Thoracic aorta (tissue), 2 donors: ENCODE results near the gene SNX4. TPM values are rescaled to one million over a fixed set of nuclear protein-coding genes. Genes with fewer than 3 reads are reported as not detected.
"Not testable (repeated sequence)": the region's sequence is repeated elsewhere in the genome, so short reads cannot be mapped to it uniquely, and the experiment has no call there.

ENCODE experiments used
- ATAC-seq: fragments of 150-250 bp; one replicate; pipeline ENCODE4 v1.8.0; 2017; ENCODE audit warnings: low read depth; ENCODE audit not compliant: insufficient number of reproducible peaks, low FRiP score
- DNase-seq: peaks from one replicate; pipeline ENCODE4 v3.0.0-alpha.2; 2020; ENCODE audit warnings: low spot score
- H3K27ac ChIP-seq, 2 donors: fragments of 200-600 bp; sonication (generic); 1 replicate in 1 of 2; 2 replicates in 1 of 2; pipeline ENCODE4 v1.5.1; 2016; ENCODE audit warnings: mild to moderate bottlenecking in 2 of 2, moderate library complexity in 2 of 2
- H3K27me3 ChIP-seq: fragments of 200-600 bp; sonication (generic); replicated peaks from 2 replicates; pipeline ENCODE4 v1.6.0; 2016; ENCODE audit warnings: mild to moderate bottlenecking; ENCODE audit not compliant: insufficient read depth
- H3K36me3 ChIP-seq: fragments of 200-600 bp; sonication (generic); one replicate; pipeline ENCODE4 v1.5.1; 2016
- H3K4me1 ChIP-seq, 2 donors: fragments of 200-600 bp; sonication (generic); 1 replicate in 1 of 2; 2 replicates in 1 of 2; pipeline versions ENCODE4 v1.5.1 to v1.6.0; 2016; ENCODE audit warnings: low read depth in 2 of 2, mild to moderate bottlenecking in 1 of 2; ENCODE audit not compliant: control insufficient read depth in 1 of 2
- H3K4me3 ChIP-seq: fragments of 200-600 bp; sonication (generic); 2 replicates; pipeline ENCODE4 v1.5.1; 2016; ENCODE audit warnings: mild to moderate bottlenecking
- H3K9me3 ChIP-seq: fragments of 200-600 bp; sonication (generic); 2 replicates; pipeline ENCODE4 v1.5.1; 2016
- CTCF ChIP-seq: fragments of 200-600 bp; sonication (generic); IDR thresholded peaks from one replicate; pipeline ENCODE4 v1.5.1; 2019; ENCODE audit warnings: antibody characterized with exemption
- total RNA-seq, 2 donors: library from RNA; depleted of rRNA; stranded (reverse); fragments of >200 nt; gene quantifications; one replicate each; pipeline versions ENCODE4 v1.1.0 to v1.2.3, GENCODE V29; 2016

Gene SNX4
- total RNA-seq, 2 donors from 2014 or later = 26.4 to 29.9 TPM

GRCh38 chr3:125498630-125499029 lies 21.4 kb downstream of the SNX4 start:
- no peaks in the 10 kb centered on the region for H3K9me3 ChIP-seq
- TF ChIP-seq CTCF = no peak
- DNase-seq (no peak), ATAC-seq (no peak)
- no peak overlapping the region for H3K27ac ChIP-seq
- no peaks in the 10 kb centered on the region for H3K27me3 ChIP-seq
- peaks cover 21% of the 10 kb centered on the region for H3K36me3 ChIP-seq
- H3K4me3 ChIP-seq = no peak overlapping the region
- H3K4me1 ChIP-seq = no peaks in the 10 kb centered on the region

GRCh38 chr3:125496701-125497100 lies 23.3 kb downstream of the SNX4 start:
- Histone ChIP-seq H3K9me3 (no peaks in the 10 kb centered on the region), H3K27ac (no peak overlapping the region), H3K4me3 (no peak overlapping the region), H3K36me3 (peaks cover 25% of the 10 kb centered on the region), H3K4me1 (no peaks in the 10 kb centered on the region), H3K27me3 (no peaks in the 10 kb centered on the region)
- ATAC-seq (no peak), DNase-seq (no peak)
- TF ChIP-seq CTCF = no peak

- Histone ChIP-seq H3K4me3 (no peak overlapping the region), H3K27ac (no peak overlapping the region), H3K9me3 (no peaks in the 10 kb centered on the region), H3K27me3 (no peaks in the 10 kb centered on the region), H3K4me1 (no peaks in the 10 kb centered on the region), H3K36me3 (peaks cover 12% of the 10 kb centered on the region)
- DNase-seq (no peak), ATAC-seq (no peak)
- TF ChIP-seq CTCF = no peak
Observed at GRCh38 chr3:125482406-125482805, 37.6 kb downstream of the SNX4 start.

GRCh38 chr3:125481786-125482185 lies 38.2 kb downstream of the SNX4 start:
- DNase-seq (no peak), ATAC-seq (no peak)
- H3K4me1 ChIP-seq = no peaks in the 10 kb centered on the region
- peaks cover 12% of the 10 kb centered on the region for H3K36me3 ChIP-seq
- TF ChIP-seq CTCF = no peak
- H3K9me3 ChIP-seq = no peaks in the 10 kb centered on the region
- H3K4me3 ChIP-seq = no peak overlapping the region
- no peak overlapping the region for H3K27ac ChIP-seq
- no peaks in the 10 kb centered on the region for H3K27me3 ChIP-seq

GRCh38 chr3:125481375-125481759 lies 38.6 kb downstream of the SNX4 start:
- not testable (repeated sequence) for DNase-seq, H3K9me3 ChIP-seq, H3K27ac ChIP-seq, H3K4me1 ChIP-seq, ATAC-seq, H3K4me3 ChIP-seq, H3K27me3 ChIP-seq
- H3K36me3 ChIP-seq = peaks cover 12% of the 10 kb centered on the region

- H3K4me3 ChIP-seq = no peak overlapping the region
- no peaks in the 10 kb centered on the region for H3K27me3 ChIP-seq
- no peaks in the 10 kb centered on the region for H3K4me1 ChIP-seq
- H3K36me3 ChIP-seq = peaks cover 14% of the 10 kb centered on the region
- no peaks in the 10 kb centered on the region for H3K9me3 ChIP-seq
- H3K27ac ChIP-seq = no peak overlapping the region
- no peak for DNase-seq
- no peak for TF ChIP-seq CTCF
- no peak for ATAC-seq
Observed at GRCh38 chr3:125480656-125481374, 39.2 kb downstream of the SNX4 start.
